AG09309 (cell line): Measurements from ENCODE around the gene KPNA6.
"Not testable (repeated sequence)": the region's sequence is repeated elsewhere in the genome, so short reads cannot be mapped to it uniquely, and the experiment has no call there.

Source experiments
- DNase-seq: peaks from one replicate; pipeline ENCODE4 v3.0.0-alpha.2; 2010; ENCODE audit warnings: low read depth
- H3K4me3 ChIP-seq: 2 replicates; pipeline ENCODE4 v1.5.1; 2011; ENCODE audit warnings: mild to moderate bottlenecking, low read depth, low read length, moderate library complexity; ENCODE audit not compliant: control insufficient read depth
- CTCF ChIP-seq: IDR thresholded peaks from 2 replicates; pipeline ENCODE4 v1.5.1; 2011; ENCODE audit warnings: mild to moderate bottlenecking, low read depth, low read length, inconsistent platforms; ENCODE audit not compliant: insufficient read depth, control insufficient read depth; ENCODE audit errors: missing control alignments

KPNA6 gene

GRCh38 chr1:32163405-32163804, 55.5 kb downstream of the KPNA6 start:
- no peak overlapping the region for H3K4me3 ChIP-seq
- no peak for TF ChIP-seq CTCF
- no peak for DNase-seq

- not testable (repeated sequence) for DNase-seq, H3K4me3 ChIP-seq
Measured at GRCh38 chr1:32165633-32166032, 57.8 kb downstream of the KPNA6 start.

- no peak for TF ChIP-seq CTCF
- no peak overlapping the region for H3K4me3 ChIP-seq
- no peak for DNase-seq
Measured at GRCh38 chr1:32170991-32171390, 63.1 kb downstream of the KPNA6 start.

- DNase-seq: no peak
- TF ChIP-seq CTCF: no peak
- no peak overlapping the region for H3K4me3 ChIP-seq
Measured at GRCh38 chr1:32172621-32173245, 64.9 kb downstream of the KPNA6 start.

GRCh38 chr1:32178380-32179192, 70.7 kb downstream of the KPNA6 start:
- no peak for TF ChIP-seq CTCF
- no peak overlapping the region for H3K4me3 ChIP-seq
- no peak for DNase-seq

GRCh38 chr1:32179193-32179442, 71.3 kb downstream of the KPNA6 start:
- no peak for TF ChIP-seq CTCF
- no peak for DNase-seq
- peak overlapping the region; percentile 85 for H3K4me3 ChIP-seq

- H3K4me3 ChIP-seq: peak within 1 kb of the TSS; percentile 85
- TF ChIP-seq CTCF: no peak
Measured at GRCh38 chr1:32179443-32180185, 71.8 kb downstream of the KPNA6 start, which contains the start of gene TXLNA. TSS of gene TXLNA (plus strand) at chr1:32179675. CDS start at chr1:32180346, 671 bp downstream.

More at GRCh38 chr1:32179443-32180185, 71.8 kb downstream of the KPNA6 start, which contains the start of gene TXLNA:
- no peak for DNase-seq
